GM19324 (cell line): ENCODE results near the gene IRX4.

Experiments
- ATAC-seq: cut with Tn5 transposase; IDR thresholded peaks from one replicate; pipeline ENCODE4 v1.9.1; 2021; ENCODE audit warnings: mild to moderate bottlenecking, moderate library complexity; ENCODE audit not compliant: unreplicated experiment, low FRiP score

Gene IRX4

GRCh38 chr5:1914471-1914870 lies 31.7 kb upstream of the IRX4 start:
- no peak for ATAC-seq

- ATAC-seq: no peak
These were observed 30.9 kb upstream of the IRX4 start for GRCh38 chr5:1913578-1913977.

- ATAC-seq: no peak
These were observed 30.3 kb upstream of the IRX4 start for GRCh38 chr5:1912951-1913565.

DNA sequence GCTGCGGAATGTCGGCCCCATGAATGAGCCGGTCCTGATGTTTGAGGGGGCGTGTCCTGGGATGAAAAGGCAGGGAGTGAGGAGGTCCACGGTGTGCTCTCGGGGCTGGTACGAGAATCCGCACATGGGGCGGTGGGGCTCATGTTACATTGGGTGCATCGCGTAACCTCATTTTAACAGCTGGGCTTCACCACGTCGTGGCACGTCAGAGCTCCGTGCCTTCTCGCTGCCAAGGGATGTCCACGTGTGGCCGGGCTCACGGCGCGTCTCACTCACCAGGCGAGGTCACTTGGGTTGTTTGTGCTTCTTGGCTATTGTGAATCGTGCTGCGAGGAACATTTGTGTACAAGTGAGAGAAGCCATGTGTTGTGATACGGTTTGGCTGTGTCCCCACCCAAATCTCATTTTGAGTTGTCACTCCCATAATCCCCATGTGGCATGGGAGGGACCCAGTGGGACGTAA lies 29.1 kb upstream of the IRX4 start:
- no peak for ATAC-seq

DNA sequence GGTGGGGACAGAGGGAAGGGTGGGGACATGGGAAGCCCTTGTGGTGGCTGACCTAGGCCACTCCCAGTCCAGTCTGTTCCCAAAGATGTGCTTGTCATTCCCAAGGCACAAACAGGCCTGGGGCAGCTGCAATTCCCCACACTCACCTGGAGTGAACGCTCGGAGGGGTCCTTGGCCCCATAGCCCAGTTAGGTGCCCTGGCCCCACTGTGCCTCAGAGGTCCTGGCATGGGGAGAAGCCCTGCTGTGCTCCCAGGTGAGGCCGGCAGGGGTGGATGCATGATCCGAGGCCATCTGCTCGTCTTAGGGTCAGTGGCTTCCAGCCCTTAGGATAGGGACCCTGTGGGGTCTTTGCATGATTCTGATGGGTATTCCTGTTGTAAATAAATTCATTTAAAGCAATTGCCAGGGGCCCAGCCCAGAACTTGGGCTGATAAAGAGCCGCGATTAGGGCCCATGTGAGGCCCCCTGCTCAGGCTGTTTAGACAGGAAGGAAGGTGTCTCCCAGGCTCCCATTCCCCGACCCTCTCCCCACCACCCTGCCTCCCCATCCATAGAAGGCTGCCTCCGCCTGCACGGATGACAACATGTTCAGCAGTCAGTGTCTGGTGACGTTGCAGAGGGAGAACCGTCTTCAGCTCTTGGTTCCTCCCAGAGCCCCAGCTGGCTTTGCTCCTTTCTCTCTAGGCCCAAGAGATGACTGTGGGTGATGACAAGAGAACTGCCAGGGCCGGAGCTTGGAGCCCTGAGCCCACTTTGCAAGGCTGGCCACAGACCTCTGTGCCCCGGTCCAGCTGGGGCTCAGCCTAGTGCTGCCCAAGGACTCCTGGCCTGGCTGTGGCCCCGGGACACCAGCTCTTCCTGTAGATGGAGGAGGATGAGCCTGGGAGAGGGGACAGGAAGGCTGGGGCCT lies 28.4 kb upstream of the IRX4 start:
- ATAC-seq: no peak

DNA sequence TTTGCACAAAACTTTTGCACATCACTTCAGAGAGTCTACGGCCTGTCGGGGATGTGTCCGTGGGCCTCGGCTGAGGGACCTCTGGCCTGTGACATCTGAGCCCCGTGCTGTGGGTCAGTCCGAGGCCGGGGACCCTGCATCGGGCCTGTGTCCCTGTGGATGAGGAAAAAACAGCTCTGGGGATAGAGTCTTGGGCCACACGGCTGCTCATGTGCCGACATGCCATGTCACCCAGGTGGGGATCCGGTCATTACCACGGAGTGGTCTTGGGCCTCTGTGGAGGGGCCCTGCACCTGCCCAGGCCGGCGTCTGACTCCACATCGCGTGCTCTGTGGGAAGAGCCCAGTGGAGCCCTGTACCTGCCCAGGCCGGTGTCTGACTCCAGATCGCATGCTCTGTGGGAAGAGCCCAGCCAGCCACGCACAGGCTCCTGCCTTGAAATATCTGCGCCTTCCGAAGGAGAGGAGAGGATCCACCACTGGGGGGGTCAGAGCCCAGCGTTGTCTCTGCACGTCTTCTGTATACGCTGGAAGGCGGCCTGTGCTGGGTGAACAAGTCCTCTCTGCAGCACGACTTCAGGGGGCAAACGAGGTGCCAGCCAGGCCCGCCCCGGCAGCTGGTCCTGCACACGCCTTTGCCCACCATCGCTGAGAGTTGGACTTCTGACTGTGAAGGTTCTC lies 27.5 kb upstream of the IRX4 start:
- ATAC-seq: no peak

DNA sequence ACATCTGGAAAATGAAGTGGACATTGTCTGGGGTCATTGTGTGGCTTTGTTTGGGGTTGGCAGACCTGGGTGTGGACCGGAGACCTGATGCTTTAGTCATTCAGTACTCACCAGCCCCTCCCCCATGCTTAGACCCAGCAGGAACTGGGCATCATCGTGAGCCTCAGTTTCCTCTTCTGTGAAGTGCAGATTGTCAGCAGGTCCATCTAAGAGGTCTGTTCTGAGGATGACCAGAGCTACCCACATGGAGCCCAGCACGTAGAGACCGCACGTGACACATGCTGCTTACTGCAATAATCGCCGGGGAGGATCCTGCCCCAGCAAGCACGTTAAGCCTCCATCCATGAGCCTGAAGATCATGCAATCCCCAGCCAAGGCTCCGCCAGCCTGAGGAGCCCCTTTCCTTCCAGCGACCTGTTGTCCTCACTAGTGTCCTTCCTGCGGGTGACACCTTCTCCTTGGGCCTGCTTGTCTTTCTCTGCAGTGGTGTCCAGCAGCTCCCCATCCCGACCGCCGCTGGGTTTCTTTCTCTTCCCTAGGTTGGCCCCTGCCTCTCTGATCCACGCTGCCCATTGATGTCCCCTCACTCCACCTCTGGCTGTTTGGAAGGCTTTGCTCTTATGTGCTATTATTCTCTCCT lies 26.7 kb upstream of the IRX4 start:
- ATAC-seq: no peak

DNA sequence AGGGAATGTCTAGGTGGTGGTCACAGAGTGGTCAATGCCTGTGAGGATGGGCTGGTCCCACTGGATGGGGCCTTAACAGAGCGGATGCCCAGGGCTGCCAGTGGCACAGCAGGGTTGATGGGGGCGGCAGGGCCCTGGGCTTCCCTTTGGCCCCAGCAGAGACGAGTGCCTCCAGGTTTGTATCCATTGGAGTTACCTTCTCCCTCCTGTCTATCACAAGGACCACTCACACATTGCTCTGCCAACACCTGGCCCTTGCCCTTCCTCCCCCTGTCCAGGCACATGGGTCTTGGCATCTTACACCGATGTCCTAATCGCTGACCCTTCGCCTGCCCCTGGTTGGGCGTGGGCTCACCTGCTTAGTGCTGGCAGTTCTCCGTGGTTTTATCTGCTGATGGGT lies 26.2 kb upstream of the IRX4 start:
- ATAC-seq: no peak

- ATAC-seq: no peak
These were observed 24.9 kb upstream of the IRX4 start for GRCh38 chr5:1907616-1908015.

- no peak for ATAC-seq
These were observed 22.4 kb upstream of the IRX4 start for GRCh38 chr5:1905108-1905507.

DNA sequence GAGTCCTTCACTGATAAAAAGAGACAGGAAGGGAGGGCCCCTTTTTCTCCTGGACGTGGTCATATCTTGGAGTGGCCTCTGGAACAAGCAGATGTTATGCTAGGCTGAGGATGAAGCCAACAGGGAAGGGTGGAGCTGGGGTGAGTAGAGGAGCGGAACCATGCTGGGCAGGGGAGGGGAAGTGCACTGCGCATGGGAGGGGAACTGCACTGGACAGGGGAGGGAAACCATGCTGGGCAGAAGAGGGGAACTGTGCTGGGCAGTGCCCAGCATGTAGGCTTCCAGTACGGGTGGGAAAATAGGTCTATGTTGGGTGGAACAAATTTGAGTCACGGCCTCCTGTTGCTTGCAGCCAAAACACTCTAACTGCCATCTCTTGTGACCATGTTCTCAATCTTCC lies 19.3 kb upstream of the IRX4 start:
- no peak for ATAC-seq

DNA sequence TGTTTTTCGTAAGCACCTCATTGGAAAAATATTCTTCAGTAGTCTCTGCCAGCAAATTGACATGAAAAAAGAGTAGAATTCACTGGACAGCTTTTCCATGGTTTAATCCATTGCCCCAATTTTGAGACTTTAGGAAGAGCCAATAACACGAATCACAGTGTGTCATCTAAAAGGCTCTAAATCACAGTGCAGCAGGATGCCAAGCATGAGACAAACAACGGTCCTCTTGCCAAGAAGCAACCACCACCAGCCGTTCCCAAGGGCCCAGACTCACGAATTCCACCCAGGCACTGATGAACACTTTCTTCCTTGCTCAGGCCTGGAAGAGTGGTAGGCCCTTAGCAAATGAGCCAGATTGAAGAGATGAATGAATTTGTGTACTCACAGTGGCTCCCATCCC lies 18.3 kb upstream of the IRX4 start:
- ATAC-seq: no peak

DNA sequence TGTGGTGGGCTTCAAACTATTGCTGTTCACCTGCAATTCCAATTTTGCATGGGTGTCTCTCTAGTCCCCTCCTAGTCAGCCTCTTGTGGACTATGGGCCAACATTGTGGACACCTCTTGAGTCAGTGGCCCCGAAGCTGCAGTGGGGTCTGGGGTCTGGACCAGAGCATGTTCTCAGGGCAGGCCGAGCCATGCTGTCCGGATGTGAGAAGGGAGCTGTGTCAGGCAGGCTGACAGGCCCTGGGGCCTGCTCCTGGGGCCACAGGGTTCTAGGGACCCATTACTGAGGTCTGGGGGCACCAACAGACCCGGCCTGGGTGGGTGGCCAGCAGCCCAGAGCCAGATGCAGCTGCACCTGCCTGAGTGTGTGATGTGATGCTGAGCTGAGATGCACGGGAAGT lies 16.5 kb upstream of the IRX4 start:
- no peak for ATAC-seq

DNA sequence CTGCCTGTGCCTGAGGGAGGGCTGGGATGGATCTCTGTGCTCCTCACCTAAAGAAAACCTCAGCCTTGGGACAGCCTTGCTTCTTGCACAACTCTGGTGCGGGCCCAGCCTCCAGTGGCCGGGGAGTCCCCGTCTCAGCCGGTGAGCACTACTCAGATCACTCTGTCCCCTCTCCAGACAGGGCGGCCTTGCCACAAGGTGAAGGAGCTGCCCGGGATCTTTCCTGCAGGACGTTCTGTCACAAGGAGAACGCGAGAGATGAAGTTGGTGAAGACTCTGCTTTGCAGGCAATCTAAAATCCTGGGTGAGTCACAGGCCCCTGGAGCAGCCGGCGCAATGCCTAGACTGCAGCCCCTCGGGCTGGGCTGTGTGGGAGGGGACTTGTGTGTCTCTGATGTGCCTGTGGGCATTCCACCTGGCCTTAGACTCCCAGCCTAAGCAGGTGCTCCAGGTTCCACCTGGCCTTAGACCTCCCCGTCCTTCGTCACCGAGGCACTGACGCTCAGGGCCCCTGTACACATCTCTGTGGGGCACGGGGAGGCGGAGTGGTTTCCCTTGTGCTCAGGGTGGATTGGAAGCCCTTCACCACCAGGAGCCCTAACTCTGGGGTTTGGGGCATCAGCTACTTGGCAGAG lies 15.2 kb upstream of the IRX4 start:
- no peak for ATAC-seq

DNA sequence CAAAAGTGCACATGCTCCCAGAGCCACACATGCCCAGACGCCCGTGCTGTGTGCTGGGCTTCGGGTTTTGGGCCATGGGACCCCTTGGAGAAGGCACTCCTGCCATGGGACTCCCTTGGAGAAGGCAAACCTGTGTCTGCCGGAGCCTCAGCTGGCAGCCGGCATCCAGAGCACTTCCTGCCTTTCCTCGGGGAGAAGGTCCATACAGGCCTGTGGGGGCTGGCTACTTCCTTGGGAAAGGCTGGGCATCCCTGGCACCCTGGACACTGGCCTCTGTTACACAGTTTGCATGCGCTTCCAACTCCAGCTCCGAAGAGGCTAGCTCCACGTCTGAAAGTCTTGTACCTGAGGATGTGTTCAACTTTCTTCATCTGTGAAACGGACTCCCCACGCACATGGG lies 14.7 kb upstream of the IRX4 start:
- no peak for ATAC-seq

DNA sequence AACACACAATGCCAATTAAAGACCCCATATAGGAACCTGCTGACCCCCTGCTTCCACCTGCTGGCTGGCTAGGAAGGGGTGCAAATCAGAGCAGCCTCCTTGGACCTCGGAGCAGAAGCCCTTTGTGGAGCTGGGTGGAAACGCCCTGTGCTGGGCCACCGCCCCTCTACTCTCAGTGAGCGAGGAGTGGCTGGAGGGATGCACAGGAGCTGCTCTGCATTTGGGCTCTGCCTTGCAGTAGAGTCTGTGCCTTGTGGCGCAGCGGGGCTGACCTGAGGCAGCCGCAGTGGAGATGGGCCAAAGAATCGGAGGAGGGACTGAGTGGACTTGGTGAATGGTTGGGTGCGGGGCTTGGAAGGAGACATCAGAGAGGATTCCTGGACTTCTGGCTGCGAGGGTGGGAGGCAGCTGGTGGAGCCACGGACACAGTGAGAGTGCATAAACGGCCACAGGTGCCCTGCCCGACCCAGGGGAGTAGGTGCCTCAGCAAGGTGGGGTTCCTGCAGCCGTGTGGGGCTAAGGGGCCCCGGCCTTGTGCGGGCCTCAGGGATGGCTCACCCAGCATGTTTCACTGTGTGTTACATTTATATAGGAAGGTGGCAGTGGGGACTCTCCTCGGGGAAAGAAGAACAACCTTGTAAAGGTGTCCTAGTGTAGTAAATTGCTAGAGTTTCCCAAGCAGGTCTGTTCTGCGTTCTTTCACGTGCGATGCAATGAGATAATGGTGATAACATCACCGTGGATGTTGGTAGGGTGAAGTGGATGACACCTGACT lies 14.1 kb upstream of the IRX4 start:
- ATAC-seq: no peak

DNA sequence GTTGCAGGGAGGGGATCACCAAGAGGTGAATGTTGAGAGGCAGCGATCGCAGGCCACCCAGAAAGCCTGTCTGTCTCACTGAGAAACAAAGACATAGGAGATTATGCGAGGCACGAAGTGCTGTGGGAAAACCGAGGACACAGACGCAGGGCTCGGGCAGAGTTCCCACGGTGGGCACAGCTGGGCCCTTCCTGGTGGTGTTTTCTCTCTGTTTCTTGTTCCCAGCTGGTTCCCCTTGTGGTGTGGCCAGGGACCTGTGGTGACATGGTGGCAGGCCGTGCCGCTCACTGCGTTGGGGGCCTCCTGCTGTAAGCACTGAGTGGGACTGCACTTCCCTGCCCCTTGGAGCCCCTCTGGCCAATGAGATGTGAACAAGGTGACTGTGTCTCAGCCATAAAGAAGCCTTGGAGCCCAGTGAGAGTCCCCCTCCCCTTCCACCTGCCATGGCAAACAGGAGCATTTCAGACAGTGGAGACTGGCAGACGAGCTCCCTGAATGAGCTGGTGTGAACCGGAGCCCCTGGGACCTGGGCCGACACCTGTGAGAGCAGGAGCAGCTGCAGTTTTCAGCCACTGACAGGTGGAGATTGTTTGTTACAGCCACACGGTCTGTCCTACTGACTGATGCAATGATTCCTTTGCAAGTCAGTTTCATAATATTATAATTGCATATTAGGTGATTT lies 13.2 kb upstream of the IRX4 start:
- ATAC-seq: no peak

GRCh38 chr5:1894243-1894642 lies 11.5 kb upstream of the IRX4 start:
- no peak for ATAC-seq

GRCh38 chr5:1893754-1894153 lies 11.0 kb upstream of the IRX4 start:
- ATAC-seq: no peak
